H1 (cell line): ENCODE results near the gene MSI2. TPM values are rescaled to one million over a fixed set of nuclear protein-coding genes. Genes with fewer than 3 reads are reported as not detected.

Source experiments
- CTCF ChIA-PET: fragments of 300-600 bp; sonication (Branson Sonifier 250); formaldehyde crosslinking; loops from one replicate; lab custom pipeline; 2021; ENCODE audit not compliant: partially characterized antibody; lab: Charles Lee
- POLR2A ChIA-PET: fragments of 300-600 bp; sonication (Branson Sonifier 250); formaldehyde crosslinking; loops from one replicate; lab custom pipeline; 2021; ENCODE audit warnings: inconsistent platforms; ENCODE audit not compliant: partially characterized antibody; lab: Charles Lee
- DNase-seq, 2 experiments: peaks; one replicate each; pipeline versions ENCODE4 v3.0.0 to v3.0.0-alpha.2; 2010 to 2022; ENCODE audit warnings: low spot score in 2 of 2, low read depth in 1 of 2, mixed read lengths in 1 of 2
- FAIRE-seq: peaks from 2 replicates; lab custom pipeline; 2011; peaks lifted over from hg19 to GRCh38; lab: Jason Lieb, UNC
- H2AFZ ChIP-seq: 2 replicates; pipeline ENCODE4 v1.8.1; 2012; ENCODE audit warnings: low read length, inconsistent platforms
- H2AK5ac ChIP-seq: 2 replicates; pipeline ENCODE4 v1.6.1; 2013; ENCODE audit warnings: low read depth, low read length
- H2BK120ac ChIP-seq: replicated peaks from 2 replicates; pipeline ENCODE3; 2013; ENCODE audit warnings: low read depth, low read length, inconsistent platforms
- H2BK12ac ChIP-seq: 2 replicates; pipeline ENCODE4 v1.6.1; 2013; ENCODE audit warnings: low read depth, low read length
- H2BK15ac ChIP-seq: 2 replicates; pipeline ENCODE4 v1.6.1; 2013; ENCODE audit warnings: low read length
- H2BK20ac ChIP-seq: 2 replicates; pipeline ENCODE4 v1.6.1; 2013; ENCODE audit warnings: low read length
- H2BK5ac ChIP-seq: 2 replicates; pipeline ENCODE4 v1.6.1; 2013; ENCODE audit warnings: low read depth, low read length
- H3K14ac ChIP-seq: 2 replicates; pipeline ENCODE4 v1.6.1; 2013; ENCODE audit warnings: inconsistent platforms; ENCODE audit not compliant: insufficient read length
- H3K18ac ChIP-seq: 2 replicates; pipeline ENCODE4 v1.6.1; 2013; ENCODE audit warnings: low read length; ENCODE audit errors: extremely low read depth
- H3K23ac ChIP-seq: 2 replicates; pipeline ENCODE4 v1.6.1; 2013; ENCODE audit warnings: inconsistent platforms; ENCODE audit not compliant: insufficient read length
- H3K23me2 ChIP-seq: 2 replicates; pipeline ENCODE4 v1.6.1; 2013; ENCODE audit warnings: low read depth, low read length
- H3K27ac ChIP-seq: 2 replicates; pipeline ENCODE4 v1.6.1; 2011; ENCODE audit warnings: low read depth, low read length, inconsistent platforms
- H3K27me3 ChIP-seq, 4 experiments: replicated peaks in 1 of 4; 1 replicate in 1 of 4; 2 replicates in 3 of 4; pipeline versions ENCODE4 v1.6.1 to v1.8.1; 2011 to 2013; ENCODE audit warnings: low read length in 3 of 4, mild to moderate bottlenecking in 3 of 4, inconsistent platforms in 2 of 4, mixed read lengths in 2 of 4, moderate library complexity in 1 of 4; ENCODE audit not compliant: control insufficient read depth in 3 of 4, insufficient read depth in 3 of 4; ENCODE audit errors: extremely low read depth in 1 of 4
- H3K36me3 ChIP-seq, 4 experiments: 2 replicates each; pipeline versions ENCODE4 v1.6.1 to v1.8.1; 2011 to 2013; ENCODE audit warnings: mild to moderate bottlenecking in 4 of 4, low read length in 3 of 4, moderate library complexity in 2 of 4, control low read depth in 1 of 4, inconsistent platforms in 1 of 4; ENCODE audit not compliant: insufficient read depth in 4 of 4, control insufficient read depth in 2 of 4
- H3K4ac ChIP-seq: replicated peaks from 2 replicates; pipeline ENCODE3; 2013; ENCODE audit warnings: low read length, low read depth, mixed read lengths, inconsistent platforms; ENCODE audit not compliant: insufficient read length
- H3K4me1 ChIP-seq, 4 experiments: replicated peaks in 1 of 4; 1 replicate in 1 of 4; 2 replicates in 3 of 4; pipeline versions ENCODE4 v1.6.1 to v1.8.1; 2011 to 2013; ENCODE audit warnings: low read length in 3 of 4, inconsistent platforms in 2 of 4, mixed read lengths in 1 of 4; ENCODE audit not compliant: insufficient read depth in 4 of 4, control insufficient read depth in 3 of 4
- H3K4me2 ChIP-seq, 2 experiments: 2 replicates each; pipeline versions ENCODE4 v1.6.1 to v1.8.1; 2011 to 2013; ENCODE audit warnings: low read depth in 2 of 2, low read length in 2 of 2, control low read depth in 1 of 2, inconsistent platforms in 1 of 2, mild to moderate bottlenecking in 1 of 2; ENCODE audit not compliant: insufficient read depth in 1 of 2
- H3K4me3 ChIP-seq, 4 experiments: fragments of 200-600, 300-600 bp in 1 of 4; sonication (generic), shearing (Covaris generic), sonication (Bioruptor Twin) in 1 of 4; 2 replicates each; pipeline versions ENCODE4 v1.5.1 to v1.8.1; 2011 to 2016; ENCODE audit warnings: low read length in 4 of 4, low read depth in 3 of 4, control low read depth in 2 of 4, inconsistent platforms in 2 of 4, mild to moderate bottlenecking in 2 of 4, mixed read lengths in 1 of 4, moderate library complexity in 1 of 4; ENCODE audit not compliant: insufficient read depth in 2 of 4; ENCODE audit errors: extremely low read depth in 1 of 4
- H3K56ac ChIP-seq: replicated peaks from 2 replicates; pipeline ENCODE3; 2013; ENCODE audit warnings: low read depth, mild to moderate bottlenecking, mixed read lengths, low read length, inconsistent platforms; ENCODE audit not compliant: insufficient read length
- H3K79me1 ChIP-seq: 2 replicates; pipeline ENCODE4 v1.6.1; 2013; ENCODE audit warnings: low read depth, low read length, control low read depth
- H3K79me2 ChIP-seq, 2 experiments: 2 replicates each; pipeline versions ENCODE4 v1.6.1 to v1.8.1; 2012 to 2013; ENCODE audit warnings: low read length in 2 of 2, mild to moderate bottlenecking in 2 of 2, inconsistent platforms in 1 of 2; ENCODE audit not compliant: insufficient read depth in 2 of 2, control insufficient read depth in 1 of 2
- H3K9ac ChIP-seq, 4 experiments: replicated peaks in 1 of 4; 1 replicate in 1 of 4; 2 replicates in 3 of 4; pipeline versions ENCODE4 v1.6.1 to v1.8.1; 2011 to 2013; ENCODE audit warnings: low read depth in 3 of 4, low read length in 3 of 4, control low read depth in 2 of 4, mild to moderate bottlenecking in 2 of 4, moderate library complexity in 2 of 4, inconsistent platforms in 1 of 4; ENCODE audit errors: extremely low read depth in 1 of 4
- H3K9me3 ChIP-seq, 2 experiments: 2 replicates each; pipeline versions ENCODE4 v1.6.1 to v1.8.1; 2012 to 2013; ENCODE audit warnings: mild to moderate bottlenecking in 2 of 2, moderate library complexity in 2 of 2, control low read depth in 1 of 2, inconsistent platforms in 1 of 2, low read depth in 1 of 2, low read length in 1 of 2, mixed read lengths in 1 of 2; ENCODE audit not compliant: insufficient read depth in 2 of 2
- H4K20me1 ChIP-seq, 2 experiments: replicated peaks in 1 of 2; 2 replicates each; pipeline versions ENCODE3 to v1.8.1; 2011 to 2013; ENCODE audit warnings: inconsistent platforms in 2 of 2, low read length in 2 of 2, mild to moderate bottlenecking in 1 of 2; ENCODE audit not compliant: insufficient read depth in 2 of 2, control insufficient read depth in 1 of 2
- H4K5ac ChIP-seq: 2 replicates; pipeline ENCODE4 v1.6.1; 2013; ENCODE audit warnings: low read length, low read depth, mixed read lengths, inconsistent platforms; ENCODE audit not compliant: insufficient read length
- H4K8ac ChIP-seq: 2 replicates; pipeline ENCODE4 v1.8.0; 2013; ENCODE audit warnings: mild to moderate bottlenecking, moderate library complexity, low read length, inconsistent platforms; ENCODE audit not compliant: insufficient read depth; ENCODE audit errors: extremely low read depth
- H4K91ac ChIP-seq: replicated peaks from 2 replicates; pipeline ENCODE3; 2013; ENCODE audit warnings: low read length, mixed read lengths, inconsistent platforms; ENCODE audit not compliant: insufficient read length
- BRCA1 ChIP-seq: IDR thresholded peaks from 2 replicates; pipeline ENCODE4 v1.6.1; 2012; ENCODE audit warnings: low read depth, low read length, improper control_type of control experiment
- CTBP2 ChIP-seq: IDR thresholded peaks from 2 replicates; pipeline ENCODE4 v1.7.0; 2011; ENCODE audit warnings: borderline replicate concordance, mild to moderate bottlenecking, moderate library complexity, mixed read lengths, low read length; ENCODE audit not compliant: insufficient read depth, insufficient read length
- EGR1 ChIP-seq: IDR thresholded peaks from 2 replicates; pipeline ENCODE4 v1.6.1; 2011; ENCODE audit warnings: low read depth, low read length, borderline replicate concordance
- EP300 ChIP-seq, 2 experiments: IDR thresholded peaks; 1 replicate in 1 of 2; 2 replicates in 1 of 2; pipeline ENCODE4 v1.6.1; 2011 to 2012; ENCODE audit warnings: low read depth in 2 of 2, low read length in 2 of 2, mild to moderate bottlenecking in 2 of 2, borderline replicate concordance in 1 of 2, inconsistent platforms in 1 of 2, moderate library complexity in 1 of 2
- EZH2 ChIP-seq: fragments of 200-600 bp; sonication (generic); IDR thresholded peaks from 2 replicates; pipeline ENCODE4 v1.7.1; 2012; ENCODE audit warnings: low read depth, mild to moderate bottlenecking, moderate library complexity, low read length, inconsistent platforms; ENCODE audit not compliant: severe bottlenecking
- FOSL1 ChIP-seq: IDR thresholded peaks from 2 replicates; pipeline ENCODE4 v1.6.1; 2011; ENCODE audit warnings: mild to moderate bottlenecking, low read depth, low read length, moderate library complexity; ENCODE audit not compliant: insufficient read depth
- GABPA ChIP-seq: IDR thresholded peaks from 2 replicates; pipeline ENCODE4 v1.6.1; 2011; ENCODE audit warnings: mild to moderate bottlenecking, low read length, moderate library complexity, borderline replicate concordance; ENCODE audit not compliant: insufficient read depth
- KDM1A ChIP-seq: fragments of 200-600, 300-600 bp; sonication (generic); IDR thresholded peaks from 2 replicates; pipeline ENCODE4 v1.7.1; 2016; ENCODE audit warnings: mild to moderate bottlenecking, low read length, borderline replicate concordance
- MAX ChIP-seq: IDR thresholded peaks from 2 replicates; pipeline ENCODE4 v1.6.1; 2012; ENCODE audit warnings: inconsistent platforms
- SIN3A ChIP-seq, 2 experiments: IDR thresholded peaks in 1 of 2; conservative IDR thresholded peaks in 1 of 2; 2 replicates each; pipeline ENCODE4 v1.6.1; 2011 to 2012; ENCODE audit warnings: low read length in 2 of 2, improper control_type of control experiment in 1 of 2, low read depth in 1 of 2, mild to moderate bottlenecking in 1 of 2
- WGBS, 2 experiments: shearing (Covaris generic) in 1 of 2; methylation state at CpG; one replicate each; pipeline versions ENCODE4 v1.1.6 to v1.1.7; 2013 to 2015; ENCODE audit warnings: low lambda C conversion rate in 2 of 2, mixed read lengths in 2 of 2, inconsistent platforms in 1 of 2, low coverage in 1 of 2, missing lambda C conversion rate in 1 of 2; ENCODE audit not compliant: insufficient replicate concordance in 2 of 2, insufficient coverage in 1 of 2, insufficient read length in 1 of 2; ENCODE audit errors: extremely low coverage in 1 of 2, missing lambda C conversion rate in 1 of 2; 5-methylcytosine and 5-hydroxymethylcytosine counted together
- polyA plus RNA-seq, 7 experiments: library from polyadenylated mRNA; depleted of rRNA in 3 of 7; stranded (reverse) in 5 of 7; unstranded in 2 of 7; fragments of >200 nt in 5 of 7; fragments of 200-250 nt in 2 of 7; gene quantifications; 1 replicate in 5 of 7; 2 replicates in 1 of 7; 4 replicates in 1 of 7; pipeline versions ENCODE4 v1.2.1 to v1.2.3, GENCODE V29; 2011 to 2013; ENCODE audit warnings: missing spikeins in 2 of 7, mixed read lengths in 2 of 7
- total RNA-seq: library from RNA; stranded (reverse); fragmentation: NEBNext Ultra II Directional; extraction: Animal tissue kit (Norgen Biotek cat#: 25700); gene quantifications from 2 replicates; pipeline ENCODE4 v1.2.1, GENCODE V29; 2021

The MSI2 gene
- total and polyA plus RNA-seq, 2 of the 8 experiments (the other 6 are each of a cell fraction or from before 2014, with no cell fraction given): 36.7 to 80.6 TPM

- Histone ChIP-seq H3K27ac (no peak overlapping the region), H3K4me1 (peaks cover 0 to 4% (median 2%) of the 10 kb centered on the region in 4 experiments; a peak in 2 of 7 replicates), H3K4me2 (no peak overlapping the region), H2AFZ (no peak overlapping the region), H3K36me3 (no peaks in the 10 kb centered on the region), H2BK20ac (no peak overlapping the region), H3K27me3 (peaks cover 0 to 1% (median under 1%) of the 10 kb centered on the region in 4 experiments; a peak in 2 of 7 replicates), H3K4me3 (no peak overlapping the region), H2AK5ac (no peak overlapping the region), H3K9ac (no peak overlapping the region), H4K20me1 (no peaks in the 10 kb centered on the region), H3K79me1 (no peaks in the 10 kb centered on the region), H4K5ac (no peak overlapping the region), H3K56ac (no peak overlapping the region), H3K9me3 (no peaks in the 10 kb centered on the region), H3K23ac (no peak overlapping the region), H4K8ac (no peak overlapping the region), H4K91ac (no peak overlapping the region), H3K4ac (no peak overlapping the region), H2BK5ac (no peak overlapping the region), H3K14ac (no peak overlapping the region), H3K23me2 (no peaks in the 10 kb centered on the region), H2BK12ac (no peak overlapping the region), H2BK120ac (no peak overlapping the region), H3K79me2 (no peaks in the 10 kb centered on the region), H3K18ac (no peak overlapping the region), H2BK15ac (no peak overlapping the region)
- CTCF ChIA-PET: interaction anchor here (0.6 to 1.0 kb wide), 2 partner anchors 21 to 305 kb away, joined by 3 to 4 read pairs; no protein-coding TSS in a partner anchor
- FAIRE-seq: no peak
- 88% methylated on average over 1 of the region's 1 CpG; no CpG with 5 or more reads in 1 of the 2 experiments for WGBS, 2 experiments
- POLR2A ChIA-PET: interaction anchor here (1.2 to 1.7 kb wide), 2 partner anchors 13 to 248 kb away, joined by 3 read pairs; no protein-coding TSS in a partner anchor
- DNase-seq: no peak
- no peak for TF ChIP-seq GABPA
- TF ChIP-seq BRCA1: no peak
- TF ChIP-seq FOSL1: no peak
- no peak for TF ChIP-seq EP300 (IDR thresholded peaks at IDR 0.05; ENCODE audit: borderline replicate concordance in 1 of 2, low read depth in 2 of 2, low read length in 2 of 2)
- no peak for TF ChIP-seq MAX
- no peak for TF ChIP-seq EZH2
- no peak for TF ChIP-seq SIN3A (conservative IDR thresholded peaks at IDR 0.05 in 1 of 2, IDR thresholded peaks at IDR 0.05 in 1 of 2; ENCODE audit: low read depth in 1 of 2, low read length in 2 of 2)
- TF ChIP-seq EGR1: no peak
- TF ChIP-seq KDM1A: no peak
- TF ChIP-seq CTBP2: no peak
Observed at GRCh38 chr17:57249520-57249919, 6.8 kb upstream of the MSI2 start.
